ENCODE results near the gene NCOA1. TPM values are rescaled to one million over a fixed set of nuclear protein-coding genes. Genes with fewer than 3 reads are reported as not detected.

NCOA1 gene
- total RNA-seq, 2 donors from 2014 or later, result 20.1 to 22.6 TPM

- TF ChIP-seq CTCF (conservative IDR thresholded peaks at IDR 0.05), result no peak
- Histone ChIP-seq H3K9me3 (ENCODE audit: control insufficient read depth, low read length) (no peaks in the 10 kb centered on the region), H3K27ac (ENCODE audit: low read depth, low read length) (no peak overlapping the region), H3K4me3 (ENCODE audit: low read length) (no peak overlapping the region), H3K4me1 (ENCODE audit: control insufficient read depth, insufficient read depth, low read length) (peaks cover 6% of the 10 kb centered on the region), H3K9ac (ENCODE audit: extremely low read depth, low read length, poor library complexity, severe bottlenecking) (no peak overlapping the region), H3K27me3 (ENCODE audit: control insufficient read depth, insufficient read depth, low read length, poor library complexity, severe bottlenecking) (no peaks in the 10 kb centered on the region), H3K36me3 (ENCODE audit: control insufficient read depth, insufficient read depth, low read length) (no peaks in the 10 kb centered on the region)
- DNase-seq, result peak; percentile 66
- Mint-ChIP-seq H3K9me3 (no peaks in the 10 kb centered on the region), H3K4me1 (peaks cover 19% of the 10 kb centered on the region), H3K36me3 (ENCODE audit: low read depth) (no peaks in the 10 kb centered on the region), H3K27me3 (ENCODE audit: insufficient read depth) (no peaks in the 10 kb centered on the region), H3K4me3 (no peak overlapping the region), H3K27ac (no peak overlapping the region)
- 78 to 88% methylated on average over 3 of the region's 3 CpGs for WGBS, 2 experiments (ENCODE audit: insufficient coverage in 1 of 2, insufficient read length in 1 of 2)
Measured at GRCh38 chr2:24626131-24626530, 135.1 kb downstream of the NCOA1 start.

- Mint-ChIP-seq H3K27me3 (ENCODE audit: insufficient read depth) (no peaks in the 10 kb centered on the region), H3K9me3 (no peaks in the 10 kb centered on the region), H3K4me1 (peaks cover 16% of the 10 kb centered on the region), H3K27ac (no peak overlapping the region), H3K36me3 (ENCODE audit: low read depth) (no peaks in the 10 kb centered on the region), H3K4me3 (no peak overlapping the region)
- Histone ChIP-seq H3K9ac (ENCODE audit: extremely low read depth, low read length, poor library complexity, severe bottlenecking) (no peak overlapping the region), H3K9me3 (ENCODE audit: control insufficient read depth, low read length) (no peaks in the 10 kb centered on the region), H3K4me3 (ENCODE audit: low read length) (no peak overlapping the region), H3K27me3 (ENCODE audit: control insufficient read depth, insufficient read depth, low read length, poor library complexity, severe bottlenecking) (no peaks in the 10 kb centered on the region), H3K36me3 (ENCODE audit: control insufficient read depth, insufficient read depth, low read length) (no peaks in the 10 kb centered on the region), H3K4me1 (ENCODE audit: control insufficient read depth, insufficient read depth, low read length) (peaks cover 4% of the 10 kb centered on the region), H3K27ac (ENCODE audit: low read depth, low read length) (no peak overlapping the region)
- TF ChIP-seq CTCF (conservative IDR thresholded peaks at IDR 0.05), result no peak
- no peak for DNase-seq
Measured at GRCh38 chr2:24628746-24629145, 137.7 kb downstream of the NCOA1 start.

GRCh38 chr2:24632172-24632571 lies 141.1 kb downstream of the NCOA1 start:
- no peak for TF ChIP-seq CTCF (conservative IDR thresholded peaks at IDR 0.05)
- no peak overlapping the region for H3K4me3 Mint-ChIP-seq
- DNase-seq, result no peak
- no peaks in the 10 kb centered on the region for H3K27me3 Mint-ChIP-seq (ENCODE audit: insufficient read depth)
- no peaks in the 10 kb centered on the region for H3K27me3 ChIP-seq (ENCODE audit: control insufficient read depth, insufficient read depth, low read length, poor library complexity, severe bottlenecking)
- H3K36me3 ChIP-seq (ENCODE audit: control insufficient read depth, insufficient read depth, low read length), result no peaks in the 10 kb centered on the region
- H3K4me1 ChIP-seq (ENCODE audit: control insufficient read depth, insufficient read depth, low read length), result peaks cover 4% of the 10 kb centered on the region
- H3K27ac ChIP-seq (ENCODE audit: low read depth, low read length), result no peak overlapping the region
- H3K9me3 Mint-ChIP-seq, result no peaks in the 10 kb centered on the region
- no peak overlapping the region for H3K4me3 ChIP-seq (ENCODE audit: low read length)
- 83 to 100% methylated on average over 1 of the region's 1 CpG for WGBS, 2 experiments (ENCODE audit: insufficient coverage in 1 of 2, insufficient read length in 1 of 2)
- no peak overlapping the region for H3K9ac ChIP-seq (ENCODE audit: extremely low read depth, low read length, poor library complexity, severe bottlenecking)
- no peaks in the 10 kb centered on the region for H3K36me3 Mint-ChIP-seq (ENCODE audit: low read depth)
- peaks cover 6% of the 10 kb centered on the region for H3K4me1 Mint-ChIP-seq
- H3K27ac Mint-ChIP-seq, result no peak overlapping the region
- no peaks in the 10 kb centered on the region for H3K9me3 ChIP-seq (ENCODE audit: control insufficient read depth, low read length)

All from endodermal cell (in vitro differentiated cells).